Measurements from ENCODE around the gene RYR2. TPM values are rescaled to one million over a fixed set of nuclear protein-coding genes. Genes with fewer than 3 reads are reported as not detected.

RYR2 gene
- total and polyA plus RNA-seq, 2 donors = 7.2 to 16.8 TPM

- no peaks in the 10 kb centered on the region for H3K4me1 ChIP-seq (ENCODE audit: insufficient read depth)
- 32% methylated on average over 1 of the region's 1 CpG for WGBS
- DNase-seq (ENCODE audit: extremely low spot score) = no peak
- no peaks in the 10 kb centered on the region for H3K36me3 ChIP-seq (ENCODE audit: insufficient read depth)
- H3K4me3 ChIP-seq (ENCODE audit: low read depth, low read length) = no peak overlapping the region
- no peak overlapping the region for H3K27ac ChIP-seq (ENCODE audit: low read depth)
These were observed 836.4 kb downstream of the RYR2 start for GRCh38 chr1:237878406-237878805.

- Histone ChIP-seq H3K36me3 (ENCODE audit: insufficient read depth) (no peaks in the 10 kb centered on the region), H3K4me3 (ENCODE audit: low read depth, low read length) (no peak overlapping the region), H3K4me1 (ENCODE audit: insufficient read depth) (no peaks in the 10 kb centered on the region), H3K27ac (ENCODE audit: low read depth) (no peak overlapping the region)
- no peak for DNase-seq (ENCODE audit: extremely low spot score)
These were observed 837.2 kb downstream of the RYR2 start for GRCh38 chr1:237879195-237879594.

Small RNA genes lying within 50 kb of the gene (small RNA-seq; reads per million reads assigned to genes)
- gene MIR4428 (not detected), gene RF00402 (not detected)

Other genes with a start within 250 kb of the RYR2 start
- gene MTR, start 246.9 kb upstream of the RYR2 start, total RNA-seq = 58.5 TPM
- gene MTR, start 246.9 kb upstream of the RYR2 start, polyA plus RNA-seq = 10.4 TPM
- gene MT1HL1, start 37.7 kb upstream of the RYR2 start, total RNA-seq = not detected
- not detected for gene MT1HL1, start 37.7 kb upstream of the RYR2 start, polyA plus RNA-seq